Left ventricle myocardium inferior (tissue), 1 donor: ENCODE results near the gene PEBP1. TPM values are rescaled to one million over a fixed set of nuclear protein-coding genes. Genes with fewer than 3 reads are reported as not detected.

ENCODE experiments used
- DNase-seq: peaks from one replicate; pipeline ENCODE4 v3.0.0-alpha.2; 2020
- H3K27ac ChIP-seq: fragments of 200-600 bp; replicated peaks from 2 replicates; pipeline ENCODE4 v1.8.0; 2021
- H3K27me3 ChIP-seq: fragments of 200-600 bp; 2 replicates; pipeline ENCODE4 v1.8.0; 2021; ENCODE audit warnings: low read depth
- H3K36me3 ChIP-seq: fragments of 200-600 bp; 2 replicates; pipeline ENCODE4 v1.8.0; 2021
- H3K4me1 ChIP-seq: fragments of 200-600 bp; 2 replicates; pipeline ENCODE4 v1.8.0; 2021
- H3K4me3 ChIP-seq: fragments of 200-600 bp; 2 replicates; pipeline ENCODE4 v1.8.0; 2021; ENCODE audit warnings: mild to moderate bottlenecking, moderate library complexity
- H3K9me3 ChIP-seq: fragments of 200-600 bp; replicated peaks from 2 replicates; pipeline ENCODE4 v1.8.0; 2021
- CTCF ChIP-seq: fragments of 200-600 bp; IDR thresholded peaks from 2 replicates; pipeline ENCODE4 v1.8.0; 2021; ENCODE audit warnings: antibody characterized with exemption, mild to moderate bottlenecking, borderline replicate concordance
- intact Hi-C: fragments of 100-400 bp; cut with micrococcal nuclease; formaldehyde crosslinking; loops from one replicate; pipeline ENCODE4 v1.11.0; 2022
- total RNA-seq: library from RNA; stranded (reverse); fragmentation: NEBNext Ultra II Directional; extraction: Animal tissue kit (Norgen Biotek cat#: 25700); gene quantifications from one replicate; pipeline ENCODE4 v1.2.1, GENCODE V29; 2021
- donor health status: DM: no; HTN: yes; CAD: no; lungs with severe emphysema.

The PEBP1 gene
- total RNA-seq, 1 donor from 2014 or later = 461 TPM

GRCh38 chr12:118164798-118165486 lies 29.0 kb downstream of the PEBP1 start:
- no peak for DNase-seq
- no peaks in the 10 kb centered on the region for H3K27me3 ChIP-seq
- intact Hi-C loops = no loop called here
- no peaks in the 10 kb centered on the region for H3K9me3 ChIP-seq
- peaks cover 56% of the 10 kb centered on the region for H3K36me3 ChIP-seq
- H3K4me3 ChIP-seq = no peak overlapping the region
- TF ChIP-seq CTCF = peak; percentile 52
- H3K27ac ChIP-seq = no peak overlapping the region
- no peaks in the 10 kb centered on the region for H3K4me1 ChIP-seq

- intact Hi-C loops = no loop called here
Observed at GRCh38 chr12:118166946-118167345, 31.0 kb downstream of the PEBP1 start.

GRCh38 chr12:118175823-118176447 lies 40.0 kb downstream of the PEBP1 start:
- Histone ChIP-seq H3K36me3 (peaks cover 90% of the 10 kb centered on the region), H3K27ac (no peak overlapping the region), H3K27me3 (no peaks in the 10 kb centered on the region), H3K9me3 (no peaks in the 10 kb centered on the region), H3K4me3 (no peak overlapping the region), H3K4me1 (peaks cover 2% of the 10 kb centered on the region)
- no peak for TF ChIP-seq CTCF
- no peak for DNase-seq
- intact Hi-C loops = no loop called here

More at GRCh38 chr12:118166946-118167345, 31.0 kb downstream of the PEBP1 start:
- H3K27ac ChIP-seq = no peak overlapping the region
- H3K9me3 ChIP-seq = no peaks in the 10 kb centered on the region
- no peak for DNase-seq
- peaks cover 56% of the 10 kb centered on the region for H3K36me3 ChIP-seq
- H3K27me3 ChIP-seq = no peaks in the 10 kb centered on the region
- no peak overlapping the region for H3K4me3 ChIP-seq
- H3K4me1 ChIP-seq = peaks cover 5% of the 10 kb centered on the region
- no peak for TF ChIP-seq CTCF

- Histone ChIP-seq H3K4me3 (no peak overlapping the region), H3K27ac (peak overlapping the region; percentile 58), H3K9me3 (no peaks in the 10 kb centered on the region), H3K36me3 (peaks cover 30% of the 10 kb centered on the region), H3K4me1 (peaks cover 61% of the 10 kb centered on the region), H3K27me3 (no peaks in the 10 kb centered on the region)
- TF ChIP-seq CTCF = no peak
- intact Hi-C loops = no loop called here
- DNase-seq = no peak
Observed at GRCh38 chr12:118183155-118183554, 47.2 kb downstream of the PEBP1 start.

- Histone ChIP-seq H3K4me1 (peaks cover 67% of the 10 kb centered on the region), H3K4me3 (no peak overlapping the region), H3K36me3 (peaks cover 24% of the 10 kb centered on the region), H3K27me3 (no peaks in the 10 kb centered on the region), H3K27ac (peak overlapping the region; percentile 58), H3K9me3 (no peaks in the 10 kb centered on the region)
- no peak for TF ChIP-seq CTCF
- DNase-seq = no peak
- intact Hi-C loops = no loop called here
Observed at GRCh38 chr12:118183711-118184110, 47.8 kb downstream of the PEBP1 start.
